ENCODE data around the gene TNNT1.

- TF ChIP-seq, protein P1, sequence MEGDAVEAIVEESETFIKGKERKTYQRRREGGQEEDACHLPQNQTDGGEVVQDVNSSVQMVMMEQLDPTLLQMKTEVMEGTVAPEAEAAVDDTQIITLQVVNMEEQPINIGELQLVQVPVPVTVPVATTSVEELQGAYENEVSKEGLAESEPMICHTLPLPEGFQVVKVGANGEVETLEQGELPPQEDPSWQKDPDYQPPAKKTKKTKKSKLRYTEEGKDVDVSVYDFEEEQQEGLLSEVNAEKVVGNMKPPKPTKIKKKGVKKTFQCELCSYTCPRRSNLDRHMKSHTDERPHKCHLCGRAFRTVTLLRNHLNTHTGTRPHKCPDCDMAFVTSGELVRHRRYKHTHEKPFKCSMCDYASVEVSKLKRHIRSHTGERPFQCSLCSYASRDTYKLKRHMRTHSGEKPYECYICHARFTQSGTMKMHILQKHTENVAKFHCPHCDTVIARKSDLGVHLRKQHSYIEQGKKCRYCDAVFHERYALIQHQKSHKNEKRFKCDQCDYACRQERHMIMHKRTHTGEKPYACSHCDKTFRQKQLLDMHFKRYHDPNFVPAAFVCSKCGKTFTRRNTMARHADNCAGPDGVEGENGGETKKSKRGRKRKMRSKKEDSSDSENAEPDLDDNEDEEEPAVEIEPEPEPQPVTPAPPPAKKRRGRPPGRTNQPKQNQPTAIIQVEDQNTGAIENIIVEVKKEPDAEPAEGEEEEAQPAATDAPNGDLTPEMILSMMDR (IDR thresholded peaks at IDR 0.05; ENCODE audit: insufficient read depth, low read depth, low read length), result no peak
- no peak for TF ChIP-seq EZH2 (IDR thresholded peaks at IDR 0.05; ENCODE audit: insufficient read depth, low read length)
Observed at GRCh38 chr19:55141696-55142095, 7.3 kb downstream of the TNNT1 start.

Data from astrocyte (in vitro differentiated cells and primary cell).